SK-N-SH treated with all-trans-retinoic acid at 6 μM for 48 hours (cell line): ENCODE measurements around the gene BABAM1.

Experiments
- ATAC-seq: fragments of 200-7000 bp; cut with Tn5 transposase; 3 replicates; pipeline ENCODE4 v1.9.1; 2020; ENCODE audit warnings: mild to moderate bottlenecking, moderate library complexity
- ARNTL ChIP-seq: fragments of 450-650 bp; formaldehyde crosslinking; IDR thresholded peaks from 2 replicates; pipeline ENCODE4 v1.5.0; 2020; ENCODE audit warnings: low read depth, mild to moderate bottlenecking, moderate library complexity, borderline replicate concordance
- BACH2 ChIP-seq: fragments of 250-450 bp; sonication (Bioruptor Pico); IDR thresholded peaks from 2 replicates; pipeline ENCODE4 v1.9.0; 2021; ENCODE audit warnings: mild to moderate bottlenecking, borderline replicate concordance
- CSDC2 ChIP-seq: fragments of 250-450 bp; sonication (Bioruptor Pico); IDR thresholded peaks from 2 replicates; pipeline ENCODE4 v1.5.0; 2020; ENCODE audit warnings: mild to moderate bottlenecking, moderate library complexity
- ESRRG ChIP-seq: fragments of 250-450 bp; sonication (Bioruptor Pico); IDR thresholded peaks from 2 replicates; pipeline ENCODE4 v1.6.1; 2021; ENCODE audit warnings: mild to moderate bottlenecking
- GLIS3 ChIP-seq: fragments of 250-450 bp; sonication (Bioruptor Pico); IDR thresholded peaks from 2 replicates; pipeline ENCODE4 v1.5.0; 2020; ENCODE audit warnings: mild to moderate bottlenecking, moderate library complexity
- ISL1 ChIP-seq: fragments of 250-450 bp; sonication (Bioruptor Pico); IDR thresholded peaks from 2 replicates; pipeline ENCODE4 v2.1.2; 2022; ENCODE audit warnings: mild to moderate bottlenecking, moderate library complexity
- OSR1 ChIP-seq: fragments of 250-450 bp; sonication (Bioruptor Pico); IDR thresholded peaks from 2 replicates; pipeline ENCODE4 v1.8.0; 2022; ENCODE audit warnings: moderate library complexity, mild to moderate bottlenecking, inconsistent platforms
- POU6F1 ChIP-seq: fragments of 250-450 bp; sonication (Bioruptor Pico); IDR thresholded peaks from 2 replicates; pipeline ENCODE4 v1.8.0; 2021; ENCODE audit warnings: low read depth, mild to moderate bottlenecking, moderate library complexity, borderline replicate concordance
- PPARA ChIP-seq: fragments of 250-450 bp; sonication (Bioruptor Pico); IDR thresholded peaks from 2 replicates; pipeline ENCODE4 v1.5.0; 2020; ENCODE audit warnings: mild to moderate bottlenecking, borderline replicate concordance
- RARB ChIP-seq: fragments of 250-450 bp; sonication (Bioruptor Pico); IDR thresholded peaks from 2 replicates; pipeline ENCODE4 v1.8.0; 2021; ENCODE audit warnings: mild to moderate bottlenecking, moderate library complexity
- SNAI2 ChIP-seq: fragments of 250-450 bp; sonication (Bioruptor Pico); IDR thresholded peaks from 2 replicates; pipeline ENCODE4 v1.5.0; 2020; ENCODE audit warnings: mild to moderate bottlenecking, moderate library complexity
- TCF4 ChIP-seq: fragments of 250-450 bp; sonication (Bioruptor Pico); IDR thresholded peaks from 2 replicates; pipeline ENCODE4 v1.8.0; 2021; ENCODE audit warnings: mild to moderate bottlenecking, moderate library complexity, borderline replicate concordance
- TOX ChIP-seq: fragments of 250-450 bp; sonication (Bioruptor Pico); IDR thresholded peaks from 2 replicates; pipeline ENCODE4 v1.8.0; 2021; ENCODE audit warnings: mild to moderate bottlenecking, moderate library complexity, borderline replicate concordance
- TSHZ2 ChIP-seq: fragments of 250-450 bp; sonication (Bioruptor Pico); IDR thresholded peaks from 2 replicates; pipeline ENCODE4 v1.5.0; 2020; ENCODE audit warnings: mild to moderate bottlenecking, moderate library complexity
- ZC3H10 ChIP-seq: fragments of 250-450 bp; sonication (Bioruptor Pico); IDR thresholded peaks from 2 replicates; pipeline ENCODE4 v1.5.1; 2021; ENCODE audit warnings: mild to moderate bottlenecking, moderate library complexity
- ZFP3 ChIP-seq: fragments of 250-450 bp; sonication (Bioruptor Pico); IDR thresholded peaks from 2 replicates; pipeline ENCODE4 v1.5.0; 2020; ENCODE audit warnings: mild to moderate bottlenecking, moderate library complexity
- ZFP30 ChIP-seq: fragments of 450-650 bp; formaldehyde crosslinking; IDR thresholded peaks from 2 replicates; pipeline ENCODE4 v1.5.0; 2022; ENCODE audit warnings: mild to moderate bottlenecking, moderate library complexity
- ZNF565 ChIP-seq: fragments of 450-650 bp; formaldehyde crosslinking; conservative IDR thresholded peaks from 2 replicates; pipeline ENCODE4 v1.5.0; 2020; ENCODE audit warnings: low read depth, mild to moderate bottlenecking, moderate library complexity
- ZNF70 ChIP-seq: fragments of 450-650 bp; formaldehyde crosslinking; IDR thresholded peaks from 2 replicates; pipeline ENCODE4 v1.5.0; 2020; ENCODE audit warnings: mild to moderate bottlenecking, moderate library complexity
- ZNF8 ChIP-seq: fragments of 450-650 bp; formaldehyde crosslinking; IDR thresholded peaks from 2 replicates; pipeline ENCODE4 v1.5.0; 2020; ENCODE audit warnings: mild to moderate bottlenecking, moderate library complexity
- TF ChIP-seq, protein P1 (sequence below): fragments of 250-450 bp; sonication (Bioruptor Pico); IDR thresholded peaks from 2 replicates; pipeline ENCODE4 v1.5.1; 2021; ENCODE audit warnings: mild to moderate bottlenecking, moderate library complexity
- TF ChIP-seq, protein P2 (sequence below): fragments of 250-450 bp; sonication (Bioruptor Pico); IDR thresholded peaks from 2 replicates; pipeline ENCODE4 v1.8.0; 2020; ENCODE audit warnings: mild to moderate bottlenecking, moderate library complexity, borderline replicate concordance

Gene BABAM1

DNA sequence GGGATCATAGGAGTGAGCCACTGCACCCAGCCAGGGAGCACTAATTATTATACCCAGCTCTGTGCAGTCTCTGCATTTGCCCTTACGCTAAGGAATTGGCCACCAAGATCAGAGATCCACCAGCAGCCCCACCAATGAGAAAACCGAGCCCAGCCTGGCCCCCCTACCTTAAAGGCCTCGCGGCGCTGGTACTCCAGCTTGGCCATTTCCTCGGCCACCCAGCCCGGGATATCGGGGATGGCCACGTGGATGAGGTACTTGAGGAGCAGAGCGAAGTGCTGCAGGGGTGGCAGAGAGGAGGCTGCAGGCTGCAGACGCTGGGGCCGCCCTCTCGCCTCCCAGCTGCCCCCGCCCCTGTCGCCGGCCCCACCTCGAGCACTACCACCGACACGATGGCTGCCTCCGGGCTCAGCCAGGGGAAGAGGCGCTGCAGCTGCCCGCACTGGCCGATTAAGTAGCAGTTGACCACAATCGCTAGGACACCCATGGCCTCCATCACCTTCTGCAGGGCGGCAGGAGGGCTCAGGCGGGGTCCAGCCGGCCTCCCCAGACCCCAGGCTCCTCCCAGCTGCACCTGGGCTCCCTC, 59.9 kb downstream of the BABAM1 start:
- no peak for TF ChIP-seq ZNF565 (CRISPR knock-in tag)
- no peak for TF ChIP-seq ZNF70
- TF ChIP-seq ZFP30 (CRISPR knock-in tag), result no peak
- no peak for TF ChIP-seq GLIS3 (CRISPR knock-in tag)
- TF ChIP-seq ZNF8 (CRISPR knock-in tag), result no peak
- no peak for TF ChIP-seq RARB
- no peak for TF ChIP-seq ISL1 (CRISPR knock-in tag)
- TF ChIP-seq OSR1, result no peak
- no peak for TF ChIP-seq TOX (CRISPR knock-in tag)
- TF ChIP-seq POU6F1 (CRISPR knock-in tag), result no peak
- no peak for TF ChIP-seq TSHZ2 (CRISPR knock-in tag)
- no peak for TF ChIP-seq PPARA
- TF ChIP-seq, protein P1, sequence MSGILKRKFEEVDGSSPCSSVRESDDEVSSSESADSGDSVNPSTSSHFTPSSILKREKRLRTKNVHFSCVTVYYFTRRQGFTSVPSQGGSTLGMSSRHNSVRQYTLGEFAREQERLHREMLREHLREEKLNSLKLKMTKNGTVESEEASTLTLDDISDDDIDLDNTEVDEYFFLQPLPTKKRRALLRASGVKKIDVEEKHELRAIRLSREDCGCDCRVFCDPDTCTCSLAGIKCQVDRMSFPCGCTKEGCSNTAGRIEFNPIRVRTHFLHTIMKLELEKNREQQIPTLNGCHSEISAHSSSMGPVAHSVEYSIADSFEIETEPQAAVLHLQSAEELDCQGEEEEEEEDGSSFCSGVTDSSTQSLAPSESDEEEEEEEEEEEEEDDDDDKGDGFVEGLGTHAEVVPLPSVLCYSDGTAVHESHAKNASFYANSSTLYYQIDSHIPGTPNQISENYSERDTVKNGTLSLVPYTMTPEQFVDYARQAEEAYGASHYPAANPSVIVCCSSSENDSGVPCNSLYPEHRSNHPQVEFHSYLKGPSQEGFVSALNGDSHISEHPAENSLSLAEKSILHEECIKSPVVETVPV, result no peak
- no peak for TF ChIP-seq ARNTL
- TF ChIP-seq CSDC2, result no peak
- TF ChIP-seq SNAI2, result no peak
- TF ChIP-seq, protein P2, sequence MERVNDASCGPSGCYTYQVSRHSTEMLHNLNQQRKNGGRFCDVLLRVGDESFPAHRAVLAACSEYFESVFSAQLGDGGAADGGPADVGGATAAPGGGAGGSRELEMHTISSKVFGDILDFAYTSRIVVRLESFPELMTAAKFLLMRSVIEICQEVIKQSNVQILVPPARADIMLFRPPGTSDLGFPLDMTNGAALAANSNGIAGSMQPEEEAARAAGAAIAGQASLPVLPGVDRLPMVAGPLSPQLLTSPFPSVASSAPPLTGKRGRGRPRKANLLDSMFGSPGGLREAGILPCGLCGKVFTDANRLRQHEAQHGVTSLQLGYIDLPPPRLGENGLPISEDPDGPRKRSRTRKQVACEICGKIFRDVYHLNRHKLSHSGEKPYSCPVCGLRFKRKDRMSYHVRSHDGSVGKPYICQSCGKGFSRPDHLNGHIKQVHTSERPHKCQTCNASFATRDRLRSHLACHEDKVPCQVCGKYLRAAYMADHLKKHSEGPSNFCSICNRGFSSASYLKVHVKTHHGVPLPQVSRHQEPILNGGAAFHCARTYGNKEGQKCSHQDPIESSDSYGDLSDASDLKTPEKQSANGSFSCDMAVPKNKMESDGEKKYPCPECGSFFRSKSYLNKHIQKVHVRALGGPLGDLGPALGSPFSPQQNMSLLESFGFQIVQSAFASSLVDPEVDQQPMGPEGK (CRISPR knock-in tag), result no peak
- no peak for TF ChIP-seq ZC3H10 (CRISPR knock-in tag)
- no peak for TF ChIP-seq BACH2 (CRISPR knock-in tag)
- TF ChIP-seq, all 23 proteins: peak for 0
- no peak for ATAC-seq

DNA sequence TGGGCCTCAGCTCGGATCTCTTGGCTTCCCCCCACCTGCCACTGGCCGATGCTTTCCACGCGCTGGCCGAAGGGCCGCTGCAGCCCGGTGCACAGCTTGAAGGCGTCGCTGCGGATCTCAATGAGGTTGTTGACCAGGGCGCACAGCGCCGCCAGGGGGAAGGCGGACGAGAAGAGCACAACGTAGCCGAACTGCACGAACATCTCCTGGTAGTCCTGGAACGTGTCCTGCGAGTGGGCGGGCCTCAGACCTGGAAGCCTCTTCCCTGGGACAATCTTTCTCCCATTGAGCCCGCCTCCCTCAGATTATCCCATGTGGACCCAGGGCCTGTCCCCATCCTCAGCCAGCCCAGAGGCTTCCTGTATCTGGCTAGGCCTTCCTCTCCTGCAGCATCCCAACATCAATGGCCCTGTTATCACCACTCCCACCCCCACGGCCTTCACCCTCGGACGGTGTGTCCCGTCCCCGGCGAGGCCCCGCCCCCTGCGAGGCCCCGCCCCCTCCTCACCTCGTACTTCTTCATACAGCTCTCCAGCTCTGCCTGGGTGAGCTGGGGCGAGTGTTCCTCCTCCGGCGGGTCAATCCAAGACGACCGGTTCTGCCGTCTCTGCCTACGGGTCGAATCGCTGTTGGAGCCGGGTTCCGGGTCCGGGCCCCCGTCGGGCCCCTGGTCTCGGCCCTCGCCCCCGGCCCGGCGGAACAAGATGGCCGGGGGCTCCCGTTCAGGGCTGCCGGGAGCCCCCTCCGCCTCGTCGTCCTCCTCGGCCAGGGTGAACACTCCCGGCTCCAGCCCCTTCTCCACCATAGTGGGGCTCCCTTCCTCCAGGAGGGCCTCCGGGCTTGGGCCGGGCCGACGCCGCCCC, 60.6 kb downstream of the BABAM1 start:
- TF ChIP-seq ZNF565 (CRISPR knock-in tag) (no peak), ARNTL (no peak), ZNF70 (no peak), ZC3H10 (CRISPR knock-in tag) (no peak), SNAI2 (no peak), POU6F1 (CRISPR knock-in tag) (no peak), TCF4 (CRISPR knock-in tag) (no peak), ZNF8 (CRISPR knock-in tag) (no peak), TSHZ2 (CRISPR knock-in tag) (no peak), CSDC2 (no peak), ESRRG (no peak), BACH2 (CRISPR knock-in tag) (no peak), TOX (CRISPR knock-in tag) (no peak), ZFP3 (no peak), OSR1 (no peak), ISL1 (CRISPR knock-in tag) (no peak)
- TF ChIP-seq, protein P2 (CRISPR knock-in tag), result no peak
- ATAC-seq, result peak; percentile 32; the same call in 2 of the 3 replicates
